NOMO-1 (cell line): Measurements from ENCODE around the gene ATP6V0E1.
"Not testable (repeated sequence)": the region's sequence is repeated elsewhere in the genome, so short reads cannot be mapped to it uniquely, and the experiment has no call there.

Experiments
- DNase-seq, 2 experiments: peaks; one replicate each; lab custom pipeline; 2025; ENCODE audit not compliant: unreplicated experiment in 2 of 2; lab: John Stamatoyannopoulos, UW

ATP6V0E1 gene

GRCh38 chr5:173032730-173033129 lies 49.2 kb downstream of the ATP6V0E1 start:
- no peak for DNase-seq

DNA sequence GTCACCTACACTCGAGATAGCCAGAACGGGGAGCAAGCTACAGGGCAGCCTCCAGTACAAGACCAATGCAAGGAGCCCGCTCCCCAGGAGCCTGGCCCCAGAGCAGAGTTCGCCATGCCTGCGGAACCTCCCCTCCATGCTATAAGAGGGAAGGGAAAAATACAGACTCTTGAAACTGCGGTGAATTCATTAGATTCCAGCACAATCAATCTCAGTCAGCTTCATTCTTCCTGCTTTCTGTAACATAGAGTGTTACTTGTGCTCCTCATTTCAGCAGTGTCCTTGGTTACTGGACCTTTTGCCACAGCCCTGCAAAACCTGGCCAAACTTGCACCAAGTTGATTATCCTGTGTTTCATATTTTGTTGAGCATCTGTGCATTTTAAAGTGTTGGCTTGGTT lies 50.4 kb downstream of the ATP6V0E1 start:
- DNase-seq = no peak

DNA sequence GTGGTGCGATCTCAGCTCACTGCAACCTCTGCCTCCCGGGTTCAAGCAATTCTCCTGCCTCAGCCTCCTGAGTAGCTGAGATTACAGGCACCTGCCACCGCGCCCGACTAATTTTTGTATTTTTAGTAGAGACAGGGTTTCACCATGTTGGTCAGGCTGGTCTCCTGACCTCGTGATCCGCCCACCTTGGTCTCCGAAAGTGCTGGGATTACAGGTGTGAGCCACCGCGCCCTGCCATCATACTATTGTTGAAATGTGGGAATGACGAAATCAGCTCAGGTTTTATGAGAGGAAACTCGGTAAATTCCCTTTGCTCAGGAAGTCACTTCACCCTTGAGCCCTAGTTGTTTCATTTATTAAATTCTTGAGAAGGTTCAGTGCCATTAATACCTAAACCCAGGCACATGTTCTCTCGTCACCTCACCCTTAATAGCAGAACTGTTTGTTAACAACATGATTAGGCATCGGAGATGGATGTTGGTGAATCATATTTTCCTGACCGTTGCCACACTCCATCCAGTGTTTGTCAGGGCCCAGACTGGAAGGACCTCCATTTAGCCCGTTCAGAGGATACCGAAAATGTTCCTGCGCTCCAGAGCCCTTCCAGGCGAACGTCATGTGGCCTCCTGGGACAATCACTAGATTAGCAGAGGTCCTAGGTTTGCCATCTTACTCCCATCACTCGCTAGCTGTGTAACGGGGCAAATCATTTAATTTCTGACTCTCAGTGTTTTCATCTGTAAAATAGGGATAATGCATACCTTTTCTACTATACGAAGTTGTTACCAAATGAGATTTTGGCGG lies 52.5 kb downstream of the ATP6V0E1 start:
- DNase-seq = no peak

DNA sequence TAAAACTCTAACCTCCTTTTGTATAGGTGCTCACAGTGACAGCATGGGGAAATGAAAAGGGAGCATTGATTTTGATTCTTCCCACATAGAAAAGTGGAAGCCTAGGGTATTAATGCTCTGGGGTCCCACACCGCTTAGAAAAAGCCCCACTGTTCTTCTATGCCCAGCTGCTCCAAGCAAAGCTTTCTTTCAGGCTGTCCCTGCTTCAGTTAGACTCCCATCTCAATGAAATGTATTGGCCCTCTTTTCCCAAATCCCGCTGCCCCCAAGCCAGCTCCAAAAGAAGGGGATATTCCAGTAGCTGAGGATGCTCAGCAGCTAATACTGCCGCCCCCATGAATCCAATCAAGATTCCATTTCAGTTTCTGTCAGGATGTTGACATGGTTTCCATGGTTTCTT lies 55.6 kb downstream of the ATP6V0E1 start:
- DNase-seq = no peak

DNA sequence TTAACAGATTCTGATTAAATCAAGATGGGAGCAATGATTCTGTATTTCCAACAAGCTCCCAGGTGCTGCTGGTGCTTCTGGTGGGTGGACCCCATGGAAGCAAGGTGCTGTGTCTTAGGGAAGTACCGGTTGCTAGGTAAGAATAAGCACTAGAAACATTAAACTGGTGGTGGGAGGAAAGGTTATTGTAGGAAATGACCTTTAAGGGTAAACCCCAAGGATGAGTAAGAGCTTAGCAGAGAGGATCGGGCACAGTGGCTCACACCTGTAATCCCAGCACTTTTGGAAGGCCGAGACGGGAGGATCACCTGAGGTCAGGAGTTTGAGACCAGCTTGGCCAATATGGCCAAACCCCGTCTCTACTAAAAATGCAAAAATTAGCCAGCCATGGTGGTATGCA lies 56.4 kb downstream of the ATP6V0E1 start:
- no peak for DNase-seq

GRCh38 chr5:173041881-173042762 lies 58.6 kb downstream of the ATP6V0E1 start:
- DNase-seq = no peak

DNA sequence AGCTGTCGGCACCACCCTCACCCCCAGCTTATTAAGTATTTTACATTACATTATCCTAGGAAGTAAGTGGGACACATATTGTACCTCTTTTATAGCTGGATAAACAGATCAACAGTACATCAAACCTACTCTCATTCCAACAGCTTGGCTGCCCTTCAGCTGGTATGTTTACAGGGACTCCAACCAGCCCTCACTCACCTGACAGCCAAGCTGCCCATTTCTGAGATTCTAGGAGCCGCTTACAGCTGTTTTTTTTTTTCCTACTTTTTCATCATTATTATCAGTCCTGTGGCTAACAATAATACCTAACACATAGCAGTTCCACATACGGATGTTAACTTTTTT lies 59.2 kb downstream of the ATP6V0E1 start:
- DNase-seq = no peak

- DNase-seq = no peak
Observed at GRCh38 chr5:173045474-173045873, 61.9 kb downstream of the ATP6V0E1 start.

DNA sequence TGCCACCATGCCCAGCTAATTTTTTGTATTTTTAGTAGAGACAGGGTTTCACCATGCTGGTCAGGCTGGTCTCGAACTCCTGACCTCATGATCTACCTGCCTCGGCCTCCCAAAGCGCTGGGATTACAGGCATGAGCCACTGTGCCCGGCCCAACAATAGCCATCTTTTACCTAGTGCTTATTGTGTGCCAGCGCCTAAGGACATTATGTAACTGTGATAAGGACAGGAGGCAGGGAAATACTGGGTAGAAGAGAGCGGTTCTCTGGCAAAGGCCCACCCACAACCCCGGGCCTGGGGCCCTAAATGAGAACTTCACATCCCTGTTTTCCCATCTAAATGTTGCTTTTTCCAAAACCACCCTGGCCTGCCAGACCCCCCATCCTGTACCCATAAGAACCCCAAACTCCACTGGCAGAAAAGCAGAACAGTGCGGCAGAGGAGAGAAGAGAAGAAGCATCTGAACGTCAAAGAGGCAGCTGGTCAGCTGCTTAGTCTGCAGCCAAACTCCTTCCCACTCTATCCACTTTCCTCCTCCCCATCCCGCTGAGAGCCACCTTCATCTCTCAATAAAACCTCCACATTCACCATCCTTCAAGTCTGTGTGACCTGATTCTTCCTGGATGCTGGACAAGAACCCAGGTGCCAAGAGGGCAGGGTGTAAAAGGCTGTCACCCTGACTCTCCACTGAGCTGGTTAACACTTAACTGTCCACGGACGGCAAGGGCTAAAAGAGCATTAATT lies 63.7 kb downstream of the ATP6V0E1 start:
- DNase-seq = not testable (repeated sequence)

GRCh38 chr5:173047838-173048105 lies 64.2 kb downstream of the ATP6V0E1 start:
- no peak for DNase-seq

GRCh38 chr5:173050791-173051190 lies 67.2 kb downstream of the ATP6V0E1 start:
- DNase-seq = no peak

- DNase-seq = no peak
Observed at GRCh38 chr5:173051746-173052145, 68.2 kb downstream of the ATP6V0E1 start.

DNA sequence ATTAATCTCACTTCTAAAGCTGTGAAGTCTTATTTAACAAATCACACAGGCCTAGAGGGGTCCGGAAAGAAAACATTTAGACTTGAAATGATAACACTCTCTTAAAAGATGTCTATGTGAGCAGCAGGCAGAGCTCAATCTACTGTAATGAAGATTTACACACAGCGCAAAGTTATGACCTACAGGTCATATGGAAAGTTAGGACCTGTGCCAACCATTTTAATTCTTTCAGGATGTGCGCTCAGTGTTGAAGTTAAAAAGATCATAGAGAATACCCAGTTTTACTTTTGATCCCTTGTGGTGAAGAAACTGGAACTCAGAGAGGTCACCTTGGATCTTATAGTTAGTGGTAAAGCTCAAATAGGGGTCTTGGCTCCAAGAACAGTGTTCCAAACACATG lies 69.5 kb downstream of the ATP6V0E1 start:
- no peak for DNase-seq

DNA sequence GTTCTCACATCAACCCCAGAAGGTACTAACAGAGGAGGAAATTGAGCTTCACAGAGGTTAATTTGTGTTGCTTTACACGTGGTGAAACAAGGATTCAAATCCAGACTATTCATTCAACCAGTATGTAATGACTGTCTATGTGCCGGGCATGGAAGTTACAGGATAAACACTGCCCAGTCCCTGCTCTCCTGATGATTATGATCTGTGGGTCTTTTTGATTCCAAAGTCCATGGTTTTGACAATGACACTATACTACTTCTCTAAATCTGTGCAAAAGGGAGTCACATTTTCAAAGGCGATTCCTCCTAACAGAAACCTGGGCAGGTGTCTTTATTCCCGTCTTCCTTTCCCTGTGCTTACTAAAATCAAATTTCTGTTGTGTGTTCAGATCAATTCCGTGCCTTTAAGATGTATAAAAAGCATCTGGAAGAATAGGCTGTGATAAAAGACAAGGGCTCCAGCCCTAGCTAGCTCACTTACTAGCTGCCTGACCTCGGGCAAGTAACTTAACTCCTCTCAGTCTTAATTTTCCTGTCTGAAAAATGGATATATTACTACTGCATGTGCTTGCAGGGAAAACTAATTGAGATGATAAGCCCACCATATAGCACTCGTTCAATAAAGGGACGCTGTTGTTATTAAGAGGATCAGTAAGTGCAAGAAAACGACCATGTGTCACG lies 71.6 kb downstream of the ATP6V0E1 start:
- DNase-seq = no peak

- DNase-seq = peak in 1 of 2 experiments; percentile 36
Observed at GRCh38 chr5:173055722-173055982, 72.1 kb downstream of the ATP6V0E1 start.

- peak; percentile 93 to 97 for DNase-seq
Observed at GRCh38 chr5:173055983-173056782, 72.6 kb downstream of the ATP6V0E1 start, which contains the start of gene CREBRF. Gene CREBRF, plus strand, starts transcription at chr5:173056352. Its CDS starts 24,424 bp downstream, at chr5:173080776.

GRCh38 chr5:173056783-173057061 lies 73.2 kb downstream of the ATP6V0E1 start:
- peak in 1 of 2 experiments; percentile 76 for DNase-seq

DNA sequence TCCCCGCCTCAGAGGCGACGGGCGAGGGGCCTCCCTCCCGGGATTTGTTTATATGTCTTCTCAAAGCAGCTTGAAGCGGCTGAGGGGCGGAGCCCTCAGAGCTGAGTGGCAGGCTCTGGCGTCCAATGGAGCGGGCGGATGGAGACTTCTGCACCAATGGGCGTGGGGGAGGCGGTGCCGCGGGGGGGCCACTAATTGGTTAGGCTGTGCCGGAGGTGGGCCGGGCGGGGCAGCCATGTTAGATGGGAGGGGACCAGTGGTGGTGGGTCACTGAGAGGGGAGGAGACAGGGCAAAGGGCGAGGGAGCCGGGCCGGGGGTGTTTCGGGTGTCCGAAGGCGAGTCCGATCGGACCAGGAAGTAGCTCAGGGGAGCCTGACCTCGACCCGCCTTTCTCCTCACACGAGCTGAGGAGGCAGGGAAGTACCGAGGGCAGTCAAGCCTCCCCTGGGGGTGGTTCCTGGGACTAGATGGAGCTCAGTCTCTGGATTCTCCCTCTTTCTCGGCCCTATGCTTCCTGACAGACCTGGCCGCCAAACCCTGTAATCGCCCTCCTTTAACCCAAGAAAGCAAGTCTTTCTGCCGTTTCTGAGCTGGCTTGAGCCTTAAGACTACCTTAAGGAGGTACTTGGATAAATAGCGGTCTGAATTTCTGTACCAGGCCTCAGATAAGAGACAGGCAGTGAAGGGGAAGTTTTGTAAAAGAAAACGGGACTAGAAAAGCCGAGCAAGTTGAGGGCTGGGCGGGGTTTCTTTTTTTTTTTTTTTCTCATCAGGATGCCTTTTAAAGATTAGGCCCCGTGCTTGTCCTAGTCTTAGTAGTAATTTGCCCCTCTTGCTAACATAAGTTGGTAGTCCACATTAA lies 73.7 kb downstream of the ATP6V0E1 start:
- peak; percentile 93 to 94 for DNase-seq

GRCh38 chr5:173062141-173062540 lies 78.6 kb downstream of the ATP6V0E1 start:
- no peak for DNase-seq

DNA sequence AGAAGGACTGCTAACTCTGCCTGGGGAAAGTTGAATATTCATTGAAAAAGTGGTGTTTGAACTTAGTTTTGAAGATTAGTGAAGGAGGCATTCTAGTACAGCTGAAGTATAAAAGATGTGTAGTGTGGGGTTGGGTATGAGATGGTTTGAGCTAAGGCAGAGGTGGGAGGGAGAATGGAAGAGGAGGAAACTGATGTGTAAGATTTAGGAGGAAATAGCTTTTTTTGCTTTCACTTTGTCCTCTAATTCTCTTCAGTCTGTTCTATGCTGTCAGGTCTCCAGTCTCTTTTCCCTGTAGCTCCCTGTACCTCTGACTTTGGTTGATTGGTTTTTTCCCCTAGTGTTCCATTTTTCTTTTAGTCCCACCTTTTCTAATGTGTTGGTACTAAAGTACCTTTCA lies 81.6 kb downstream of the ATP6V0E1 start:
- peak in 1 of 2 experiments; percentile 4 for DNase-seq
